Sigmoid colon (tissue), 7 donors: ENCODE data around the gene HIVEP3. TPM values are rescaled to one million over a fixed set of nuclear protein-coding genes. Genes with fewer than 3 reads are reported as not detected.

Source experiments
- DNase-seq: peaks from one replicate; pipeline ENCODE4 v3.0.0-alpha.2; 2019
- H3K27ac ChIP-seq, 4 donors: fragments of 200-600 bp; sonication (generic); one replicate each; pipeline ENCODE4 v1.5.1; 2016 to 2019; ENCODE audit warnings: mild to moderate bottlenecking in 1 of 4
- H3K27me3 ChIP-seq, 3 donors: fragments of 200-600 bp; sonication (generic); one replicate each; pipeline ENCODE4 v1.5.1; 2019; ENCODE audit warnings: mild to moderate bottlenecking in 1 of 3
- H3K36me3 ChIP-seq, 4 donors: fragments of 200-600 bp; sonication (generic); one replicate each; pipeline ENCODE4 v1.5.1; 2016 to 2019
- H3K4me1 ChIP-seq, 4 donors: fragments of 200-600 bp; sonication (generic); one replicate each; pipeline ENCODE4 v1.5.1; 2017 to 2019
- H3K4me3 ChIP-seq, 4 donors: fragments of 200-600 bp; sonication (generic); one replicate each; pipeline ENCODE4 v1.5.1; 2017 to 2019; ENCODE audit warnings: mild to moderate bottlenecking in 2 of 4, moderate library complexity in 1 of 4
- H3K9me3 ChIP-seq, 4 donors: fragments of 200-600 bp in 3 of 4; sonication (generic) in 3 of 4; one replicate each; pipeline versions ENCODE4 v1.5.1 to v1.6.1; 2013 to 2019
- CTCF ChIP-seq, 4 experiments: fragments of 450-650 bp in 3 of 4; fragments of 200-600 bp in 1 of 4; IDR thresholded peaks; one replicate each; pipeline ENCODE4 v1.5.1; 2016 to 2019; ENCODE audit warnings: antibody characterized with exemption in 4 of 4, mild to moderate bottlenecking in 3 of 4, moderate library complexity in 2 of 4
- EP300 ChIP-seq, 4 donors: sonication (generic); formaldehyde crosslinking; IDR thresholded peaks; one replicate each; pipeline ENCODE4 v1.6.1; 2017; ENCODE audit warnings: antibody characterized with exemption in 4 of 4
- POLR2A ChIP-seq, 2 donors: fragments of 450-650 bp; IDR thresholded peaks; one replicate each; pipeline ENCODE4 v1.6.1; 2016; ENCODE audit warnings: antibody characterized with exemption in 2 of 2, mild to moderate bottlenecking in 2 of 2, moderate library complexity in 2 of 2
- POLR2AphosphoS5 ChIP-seq, 4 donors: sonication (generic); formaldehyde crosslinking; IDR thresholded peaks; one replicate each; pipeline ENCODE4 v1.6.1; 2017; ENCODE audit warnings: antibody characterized with exemption in 4 of 4
- WGBS, 2 donors: extraction: QIAGEN DNeasy Blood & Tissue Kit; methylation state at CpG; one replicate each; pipeline ENCODE4 v1.1.7; 2013; 5-methylcytosine and 5-hydroxymethylcytosine counted together
- intact Hi-C: fragments of 100-400 bp; cut with DNase I; formaldehyde crosslinking; loops from one replicate; pipeline ENCODE4 v1.15.1; 2023
- polyA plus RNA-seq, 3 donors: library from polyadenylated mRNA; stranded (reverse); fragments of 200-250 nt; gene quantifications; one replicate each; pipeline ENCODE4 v1.2.3, GENCODE V29; 2013
- total RNA-seq, 4 donors: library from RNA; depleted of rRNA; stranded (reverse); fragments of >200 nt; gene quantifications; one replicate each; pipeline ENCODE4 v1.1.0, GENCODE V29; 2016
- donor health status: healthy with polysubstance abuse.
- donor health status: Bipolar disorder and iron deficiency.
- donor health status: healthy.

The HIVEP3 gene
- total and polyA plus RNA-seq, 7 donors, result 1.4 to 7.8 (median 3.2) TPM

GRCh38 chr1:41573194-41573593 lies 345.5 kb downstream of the HIVEP3 start:
- H3K27ac ChIP-seq, result no peak overlapping the region
- no peaks in the 10 kb centered on the region for H3K27me3 ChIP-seq
- intact Hi-C loops, result loop anchor here (10.0 kb wide), 1 partner anchor 212 kb away; no protein-coding TSS in a partner anchor
- no peak for DNase-seq
- TF ChIP-seq POLR2A (IDR thresholded peaks at IDR 0.05), result no peak
- TF ChIP-seq POLR2AphosphoS5 (IDR thresholded peaks at IDR 0.05), result no peak
- TF ChIP-seq EP300 (IDR thresholded peaks at IDR 0.05), result no peak
- TF ChIP-seq CTCF (IDR thresholded peaks at IDR 0.05), result no peak
- no peak overlapping the region for H3K4me3 ChIP-seq
- H3K36me3 ChIP-seq, result no peaks in the 10 kb centered on the region
- no peaks in the 10 kb centered on the region for H3K9me3 ChIP-seq
- H3K4me1 ChIP-seq, result no peaks in the 10 kb centered on the region
- 91 to 94% methylated on average over 3 of the region's 3 CpGs for WGBS, 2 donors

GRCh38 chr1:41572224-41572623 lies 346.5 kb downstream of the HIVEP3 start:
- Histone ChIP-seq H3K27me3 (no peaks in the 10 kb centered on the region), H3K4me3 (no peak overlapping the region), H3K4me1 (no peaks in the 10 kb centered on the region), H3K9me3 (no peaks in the 10 kb centered on the region), H3K27ac (no peak overlapping the region), H3K36me3 (no peaks in the 10 kb centered on the region)
- no peak for TF ChIP-seq POLR2A (IDR thresholded peaks at IDR 0.05)
- TF ChIP-seq CTCF (IDR thresholded peaks at IDR 0.05), result no peak
- TF ChIP-seq EP300 (IDR thresholded peaks at IDR 0.05), result no peak
- no peak for TF ChIP-seq POLR2AphosphoS5 (IDR thresholded peaks at IDR 0.05)
- 73 to 83% methylated on average over 5 of the region's 5 CpGs for WGBS, 2 donors
- no peak for DNase-seq
- intact Hi-C loops, result loop anchor here (10.0 kb wide), 1 partner anchor 213 kb away; no protein-coding TSS in a partner anchor

- WGBS, 2 donors, result 62 to 73% methylated on average over 3 of the region's 3 CpGs
- no peak overlapping the region for H3K4me3 ChIP-seq
- no peaks in the 10 kb centered on the region for H3K4me1 ChIP-seq
- no peaks in the 10 kb centered on the region for H3K27me3 ChIP-seq
- H3K9me3 ChIP-seq, result no peaks in the 10 kb centered on the region
- TF ChIP-seq POLR2AphosphoS5 (IDR thresholded peaks at IDR 0.05) (no peak), POLR2A (IDR thresholded peaks at IDR 0.05) (no peak), CTCF (IDR thresholded peaks at IDR 0.05) (no peak), EP300 (IDR thresholded peaks at IDR 0.05) (no peak)
- no peak overlapping the region for H3K27ac ChIP-seq
- intact Hi-C loops, result loop anchor here (10.0 kb wide), 1 partner anchor 214 kb away; no protein-coding TSS in a partner anchor
- DNase-seq, result no peak
- H3K36me3 ChIP-seq, result no peaks in the 10 kb centered on the region
These were observed 347.7 kb downstream of the HIVEP3 start for GRCh38 chr1:41571041-41571440.

GRCh38 chr1:41568204-41568603 lies 350.5 kb downstream of the HIVEP3 start:
- TF ChIP-seq POLR2A (IDR thresholded peaks at IDR 0.05), result no peak
- no peak for TF ChIP-seq EP300 (IDR thresholded peaks at IDR 0.05)
- no peak for TF ChIP-seq POLR2AphosphoS5 (IDR thresholded peaks at IDR 0.05)
- TF ChIP-seq CTCF (IDR thresholded peaks at IDR 0.05), result no peak
- intact Hi-C loops, result no loop called here

GRCh38 chr1:41566969-41567368 lies 351.8 kb downstream of the HIVEP3 start:
- Histone ChIP-seq H3K27me3 (no peaks in the 10 kb centered on the region), H3K9me3 (no peaks in the 10 kb centered on the region), H3K27ac (no peak overlapping the region), H3K36me3 (no peaks in the 10 kb centered on the region), H3K4me3 (no peak overlapping the region), H3K4me1 (no peaks in the 10 kb centered on the region)
- TF ChIP-seq POLR2AphosphoS5 (IDR thresholded peaks at IDR 0.05), result no peak
- TF ChIP-seq CTCF (IDR thresholded peaks at IDR 0.05), result no peak
- no peak for TF ChIP-seq EP300 (IDR thresholded peaks at IDR 0.05)
- no peak for TF ChIP-seq POLR2A (IDR thresholded peaks at IDR 0.05)
- WGBS, 2 donors, result 93 to 98% methylated on average over 2 of the region's 2 CpGs
- DNase-seq, result no peak
- intact Hi-C loops, result no loop called here

More at GRCh38 chr1:41568204-41568603, 350.5 kb downstream of the HIVEP3 start:
- Histone ChIP-seq H3K36me3 (no peaks in the 10 kb centered on the region), H3K9me3 (no peaks in the 10 kb centered on the region), H3K27me3 (no peaks in the 10 kb centered on the region), H3K4me1 (no peaks in the 10 kb centered on the region), H3K4me3 (no peak overlapping the region), H3K27ac (no peak overlapping the region)
- WGBS, 2 donors, result 95 to 97% methylated on average over 9 of the region's 9 CpGs
- DNase-seq, result no peak
